ENCODE results near the gene BABAM1. TPM values are rescaled to one million over a fixed set of nuclear protein-coding genes. Genes with fewer than 3 reads are reported as not detected.

Gene BABAM1
- total and polyA plus RNA-seq, 10 of the 15 experiments (the other 5 are each of a cell fraction or from before 2014, with no cell fraction given): 11.9 to 154 (median 103) TPM

GRCh38 chr19:17303167-17303939 is 36.1 kb downstream of the BABAM1 start, which contains the start of gene ABHD8:
ABHD8 (minus strand) TSS chr19:17303425; CDS start chr19:17301616, 1,809 bp downstream.
- Histone ChIP-seq H3K4me1 (ENCODE audit: control insufficient read depth, insufficient read depth, low read length) (peaks cover 16% of the 10 kb centered on the region), H2AFZ (ENCODE audit: control insufficient read depth, low read depth, low read length) (peak within 1 kb of the TSS; percentile 70), H3K4me3 (peak within 1 kb of the TSS; percentile 96), H3K27me3 (replicated peaks in 1 of 2; ENCODE audit: control insufficient read depth in 2 of 2, insufficient read depth in 2 of 2, low read length in 1 of 2) (no peaks in the 10 kb centered on the region), H3K36me3 (ENCODE audit: control insufficient read depth in 2 of 2, insufficient read depth in 2 of 2, low read length in 1 of 2) (no peaks in the 10 kb centered on the region), H3K4me2 (ENCODE audit: control insufficient read depth, insufficient read depth) (peak within 1 kb of the TSS; percentile 97), H3K79me2 (ENCODE audit: control insufficient read depth, insufficient read depth, low read length) (peaks cover 11% of the 10 kb centered on the region), H4K20me1 (ENCODE audit: control insufficient read depth, insufficient read depth) (no peaks in the 10 kb centered on the region), H3K27ac (ENCODE audit: control insufficient read depth, insufficient read depth) (peak within 1 kb of the TSS; percentile 69), H3K9ac (ENCODE audit: control insufficient read depth, insufficient read depth, low read length) (peak within 1 kb of the TSS; percentile 73), H3K9me3 (replicated peaks; ENCODE audit: control insufficient read depth, insufficient read depth, low read length) (no peaks in the 10 kb centered on the region; the same call in 2 of the 3 replicates)
- ATAC-seq (peak; percentile 89), DNase-seq (ENCODE audit: low read depth, low spot score) (peak; percentile 72), FAIRE-seq (peak; percentile 73)
- ChIA-PET RAD21 (ENCODE audit: unreplicated experiment) (interaction anchor here (0.7 to 1.5 kb wide), 6 partner anchors 9 to 86 kb away, joined by 3 to 7 read pairs (median 4); partner anchors contain the start of gene BABAM1), CTCF (interaction anchor here (0.7 to 5.0 kb wide), 9 partner anchors 10 to 236 kb away, joined by 3 to 43 read pairs (median 4); partner anchors contain the start of genes ANO8, BABAM1 and CCDC194), POLR2A (interaction anchor here (0.8 to 2.9 kb wide), 6 partner anchors 11 to 103 kb away, joined by 3 to 12 read pairs (median 4); partner anchors contain the start of genes ANO8, BABAM1, BST2 and OCEL1), SMC1A (ENCODE audit: uncharacterized antibody, unreplicated experiment) (interaction anchor here (0.7 to 1.7 kb wide), 6 partner anchors 11 to 229 kb away, joined by 3 to 4 read pairs (median 3); partner anchors contain the start of genes BABAM1 and USE1)
- WGBS (ENCODE audit: insufficient coverage, insufficient replicate concordance, low lambda C conversion rate, missing lambda C conversion rate): 1% methylated on average over 52 of the region's 52 CpGs
- intact Hi-C loops (cut with micrococcal nuclease; ENCODE audit: unreplicated experiment) (loop anchor here (10.0 kb wide), 1 partner anchor 409 kb away; no protein-coding TSS in a partner anchor), in situ Hi-C loops (cut with MboI) (no loop called here)
- BruUV-seq (replicated peaks): no TSS peak
- TF ChIP-seq POLR2A (IDR thresholded peaks at IDR 0.05; ENCODE audit: low read depth, low read length): peak; percentile 66; the same call in 1 of the 2 replicates
- TF ChIP-seq MTA2 (IDR thresholded peaks at IDR 0.05; ENCODE audit: low read depth): no peak
- TF ChIP-seq E2F4 (IDR thresholded peaks at IDR 0.05; ENCODE audit: low read depth, low read length): no peak
- TF ChIP-seq RBBP5 (conservative IDR thresholded peaks at IDR 0.05): no peak
- 0 out of 2 replicates have a peak, but pooled peaks have one; percentile 25 for TF ChIP-seq IKZF1 (conservative IDR thresholded peaks at IDR 0.05)
- TF ChIP-seq PRDM15 (CRISPR knock-in tag; IDR thresholded peaks at IDR 0.05): no peak
- TF ChIP-seq SUZ12 (IDR thresholded peaks at IDR 0.05; ENCODE audit: unreplicated experiment): no peak
- TF ChIP-seq EGR1 (IDR thresholded peaks at IDR 0.05; ENCODE audit: borderline replicate concordance in 1 of 2, low read depth in 2 of 2, low read length in 2 of 2): peak in 1 of 2 experiments; percentile 66; a peak in 2 of 3 replicates
- no peak for TF ChIP-seq LARP7 (IDR thresholded peaks at IDR 0.05)
- no peak for TF ChIP-seq RAD21 (IDR thresholded peaks at IDR 0.05; ENCODE audit: insufficient read depth, low read depth, low read length)
- TF ChIP-seq ZBTB40 (IDR thresholded peaks at IDR 0.05; ENCODE audit: borderline replicate concordance): no peak
- no peak for TF ChIP-seq YBX1 (IDR thresholded peaks at IDR 0.05)

Data from GM12878 (cell line).